SK-N-SH treated with all-trans-retinoic acid at 6 μM for 48 hours (cell line): ENCODE data around the gene LRRC63.

Experiments
- ZFP3 ChIP-seq: fragments of 250-450 bp; sonication (Bioruptor Pico); IDR thresholded peaks from 2 replicates; pipeline ENCODE4 v1.5.0; 2020; ENCODE audit warnings: mild to moderate bottlenecking, moderate library complexity
- ZFP30 ChIP-seq: fragments of 450-650 bp; formaldehyde crosslinking; IDR thresholded peaks from 2 replicates; pipeline ENCODE4 v1.5.0; 2022; ENCODE audit warnings: mild to moderate bottlenecking, moderate library complexity

GRCh38 chr13:46318986-46319385 lies 107.3 kb downstream of the LRRC63 start:
- no peak for TF ChIP-seq ZFP3 (CRISPR knock-in tag)
- TF ChIP-seq ZFP30 (CRISPR knock-in tag): no peak
